Tibial artery (tissue), 4 donors: Measurements from ENCODE around the gene THADA.

Experiments used
- DNase-seq, 2 donors: peaks; one replicate each; pipeline ENCODE4 v3.0.0-alpha.2; 2019
- H3K27ac ChIP-seq, 2 donors: fragments of 200-600 bp; sonication (generic) in 1 of 2; 1 replicate in 1 of 2; 2 replicates in 1 of 2; pipeline ENCODE4 v1.5.1; 2018 to 2019; ENCODE audit warnings: mild to moderate bottlenecking in 1 of 2
- H3K27me3 ChIP-seq, 2 donors: fragments of 200-600 bp; sonication (generic) in 1 of 2; one replicate each; pipeline versions ENCODE4 v1.5.1 to v1.6.0; 2016 to 2019
- H3K36me3 ChIP-seq, 3 donors: fragments of 200-600 bp; sonication (generic) in 2 of 3; one replicate each; pipeline ENCODE4 v1.5.1; 2016 to 2019; ENCODE audit warnings: mild to moderate bottlenecking in 2 of 3
- H3K4me1 ChIP-seq, 4 donors: fragments of 200-600 bp; sonication (generic) in 2 of 4; 1 replicate in 3 of 4; 2 replicates in 1 of 4; pipeline ENCODE4 v1.5.1; 2016 to 2019
- H3K4me3 ChIP-seq, 2 donors: fragments of 200-600 bp; sonication (generic) in 1 of 2; 1 replicate in 1 of 2; 2 replicates in 1 of 2; pipeline ENCODE4 v1.5.1; 2018 to 2019; ENCODE audit warnings: mild to moderate bottlenecking in 2 of 2
- H3K9me3 ChIP-seq, 3 donors: fragments of 200-600 bp; sonication (generic) in 1 of 3; one replicate each; pipeline ENCODE4 v1.5.1; 2016 to 2019
- intact Hi-C: fragments of 100-400 bp; cut with DNase I; formaldehyde crosslinking; loops from one replicate; pipeline ENCODE4 v1.15.0; 2023; ENCODE audit warnings: low total_unique reads
- TF ChIP-seq, protein P1 (sequence below), 2 experiments: fragments of 200-600 bp in 1 of 2; fragments of 450-650 bp in 1 of 2; IDR thresholded peaks; one replicate each; pipeline ENCODE4 v1.5.1; 2017 to 2019; ENCODE audit warnings: antibody characterized with exemption in 2 of 2, mild to moderate bottlenecking in 1 of 2, moderate library complexity in 1 of 2

Gene THADA

DNA sequence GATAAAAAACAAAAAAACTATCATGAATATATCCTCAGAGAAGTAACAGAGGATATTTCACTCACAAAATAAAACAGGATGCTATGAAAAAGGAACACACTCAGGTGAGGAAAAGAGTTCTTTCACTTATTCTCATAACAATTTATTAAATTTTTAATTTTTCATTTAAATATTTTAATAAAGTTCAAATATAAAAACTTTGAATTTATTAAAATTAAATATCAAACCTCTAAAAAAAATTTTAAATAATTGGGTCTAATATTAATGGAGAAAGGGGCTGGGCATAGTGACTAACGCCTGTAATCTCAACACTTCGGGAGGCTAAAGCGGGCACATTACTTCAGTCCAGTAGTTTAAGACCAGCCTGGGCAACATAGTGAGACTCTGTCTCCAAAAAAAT, 10.1 kb downstream of the THADA start:
- DNase-seq: no peak
- Histone ChIP-seq H3K4me1 (no peaks in the 10 kb centered on the region), H3K27me3 (no peaks in the 10 kb centered on the region), H3K36me3 (peaks cover 33 to 78% (median 55%) of the 10 kb centered on the region in 3 donors), H3K4me3 (no peak overlapping the region), H3K9me3 (no peaks in the 10 kb centered on the region), H3K27ac (no peak overlapping the region)
- TF ChIP-seq, protein P1, sequence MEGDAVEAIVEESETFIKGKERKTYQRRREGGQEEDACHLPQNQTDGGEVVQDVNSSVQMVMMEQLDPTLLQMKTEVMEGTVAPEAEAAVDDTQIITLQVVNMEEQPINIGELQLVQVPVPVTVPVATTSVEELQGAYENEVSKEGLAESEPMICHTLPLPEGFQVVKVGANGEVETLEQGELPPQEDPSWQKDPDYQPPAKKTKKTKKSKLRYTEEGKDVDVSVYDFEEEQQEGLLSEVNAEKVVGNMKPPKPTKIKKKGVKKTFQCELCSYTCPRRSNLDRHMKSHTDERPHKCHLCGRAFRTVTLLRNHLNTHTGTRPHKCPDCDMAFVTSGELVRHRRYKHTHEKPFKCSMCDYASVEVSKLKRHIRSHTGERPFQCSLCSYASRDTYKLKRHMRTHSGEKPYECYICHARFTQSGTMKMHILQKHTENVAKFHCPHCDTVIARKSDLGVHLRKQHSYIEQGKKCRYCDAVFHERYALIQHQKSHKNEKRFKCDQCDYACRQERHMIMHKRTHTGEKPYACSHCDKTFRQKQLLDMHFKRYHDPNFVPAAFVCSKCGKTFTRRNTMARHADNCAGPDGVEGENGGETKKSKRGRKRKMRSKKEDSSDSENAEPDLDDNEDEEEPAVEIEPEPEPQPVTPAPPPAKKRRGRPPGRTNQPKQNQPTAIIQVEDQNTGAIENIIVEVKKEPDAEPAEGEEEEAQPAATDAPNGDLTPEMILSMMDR (IDR thresholded peaks at IDR 0.05): no peak
- intact Hi-C loops: no loop called here

DNA sequence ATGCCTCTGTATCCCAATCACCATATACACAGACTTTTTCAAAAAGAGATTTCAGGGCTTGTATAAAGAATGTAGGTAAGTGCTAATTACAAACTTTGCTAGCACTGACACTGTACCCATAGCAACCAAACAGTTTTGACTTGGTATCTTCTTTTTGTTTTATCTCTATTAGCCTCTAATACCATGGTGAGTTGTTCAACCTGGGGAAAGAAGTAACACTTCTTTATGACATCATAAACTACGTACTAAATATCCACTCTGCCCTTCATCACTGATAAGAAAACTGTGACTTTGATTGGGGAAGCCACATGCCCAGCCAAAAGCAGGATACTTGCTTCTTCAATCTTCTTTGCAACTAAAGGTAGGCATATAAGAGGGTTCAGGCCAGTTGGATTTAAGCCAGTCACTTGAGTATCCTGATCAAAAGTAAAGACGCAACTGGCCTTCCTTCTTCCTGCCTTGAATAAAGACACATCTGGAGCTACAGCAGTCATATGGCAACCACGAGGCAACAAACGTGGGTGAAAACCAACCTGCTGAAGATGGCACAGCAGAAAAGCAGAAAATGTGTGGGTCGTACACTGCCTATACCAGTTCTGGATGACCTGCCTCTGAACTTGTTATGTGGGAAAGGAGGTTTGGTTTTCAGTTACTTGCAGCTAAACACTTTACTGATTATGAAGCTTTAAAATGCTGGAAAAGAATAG, 16.4 kb downstream of the THADA start:
- no peak overlapping the region for H3K27ac ChIP-seq

DNA sequence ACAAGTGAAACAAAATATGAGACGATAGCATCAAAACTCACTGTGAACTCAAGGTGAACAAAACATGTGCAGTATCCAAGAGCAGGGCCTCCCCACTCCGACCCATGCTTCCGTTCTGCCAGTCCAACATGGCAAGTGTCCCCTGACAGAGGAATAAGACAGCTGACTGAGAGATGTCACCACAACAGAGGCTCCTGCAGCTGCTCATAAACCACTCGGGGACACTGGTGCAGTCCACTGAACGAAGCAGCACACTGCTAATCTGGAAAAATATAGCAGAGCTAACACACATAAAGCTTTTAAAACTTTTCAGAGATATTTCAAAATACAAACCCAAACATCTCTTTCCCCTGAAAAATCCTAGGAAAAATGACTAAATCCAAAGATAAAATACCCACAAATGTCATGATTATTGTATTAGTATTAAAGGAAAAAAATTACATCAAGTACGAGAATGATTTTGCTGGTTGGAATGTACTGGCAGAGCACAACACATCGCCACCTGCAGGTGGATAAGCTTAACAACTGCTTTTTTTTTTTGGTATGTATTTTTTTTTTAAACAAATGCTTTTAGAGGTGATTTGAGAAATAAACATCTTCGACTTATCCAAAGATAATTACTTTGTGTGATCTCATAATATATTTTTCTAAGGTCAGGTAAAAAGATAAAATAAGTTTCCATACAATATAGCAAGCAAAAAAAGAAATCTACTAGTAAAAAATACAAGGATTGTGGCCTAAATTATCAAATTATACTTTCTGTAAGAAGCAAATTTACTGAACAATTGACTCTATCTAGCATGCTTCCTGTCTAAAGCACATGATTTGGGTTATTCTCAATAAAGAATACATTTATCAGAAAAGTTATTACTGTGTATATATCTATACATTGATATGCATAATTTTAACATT, 18.6 kb downstream of the THADA start:
- Histone ChIP-seq H3K4me3 (no peak overlapping the region), H3K9me3 (no peaks in the 10 kb centered on the region)

More for the DNA sequence above, 16.4 kb downstream of the THADA start:
- Histone ChIP-seq H3K9me3 (no peaks in the 10 kb centered on the region), H3K4me1 (peaks cover 0 to 6% (median 3%) of the 10 kb centered on the region in 4 donors), H3K27me3 (no peaks in the 10 kb centered on the region), H3K36me3 (peaks cover 13 to 82% (median 44%) of the 10 kb centered on the region in 3 donors), H3K4me3 (no peak overlapping the region)
- intact Hi-C loops: loop anchor here (10.0 kb wide), 1 partner anchor 755 kb away; no protein-coding TSS in a partner anchor
- no peak for DNase-seq
- TF ChIP-seq, protein P1 (IDR thresholded peaks at IDR 0.05): no peak

DNA sequence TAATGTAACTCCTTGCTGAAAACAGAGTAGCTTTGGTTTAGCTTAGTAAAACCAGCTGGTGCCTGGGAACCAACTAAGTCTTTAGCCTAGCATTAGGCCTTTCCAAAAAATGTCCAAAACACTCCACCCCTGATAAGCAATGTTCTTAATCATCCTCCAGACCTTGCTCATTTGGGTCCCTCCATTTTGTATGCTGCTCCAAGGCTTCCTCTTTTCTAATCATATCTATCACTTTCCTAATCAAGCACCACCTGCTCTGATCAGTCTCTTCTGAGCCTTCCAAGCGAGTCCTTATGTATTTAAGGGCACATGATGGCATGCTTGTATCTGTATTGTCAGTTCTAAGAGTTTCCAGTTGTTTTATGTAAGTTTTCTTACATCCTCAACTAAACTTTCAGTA, 23.6 kb downstream of the THADA start:
- Histone ChIP-seq H3K4me1 (peaks cover 0 to 6% (median 3%) of the 10 kb centered on the region in 4 donors), H3K36me3 (peaks cover 45 to 76% (median 71%) of the 10 kb centered on the region in 3 donors), H3K27ac (no peak overlapping the region), H3K27me3 (no peaks in the 10 kb centered on the region), H3K9me3 (no peaks in the 10 kb centered on the region), H3K4me3 (no peak overlapping the region)
- no peak for DNase-seq
- intact Hi-C loops: loop anchor here (10.0 kb wide), 1 partner anchor 747 kb away; no protein-coding TSS in a partner anchor
- TF ChIP-seq, protein P1 (IDR thresholded peaks at IDR 0.05): no peak

More for the DNA sequence above, 18.6 kb downstream of the THADA start:
- no peaks in the 10 kb centered on the region for H3K27me3 ChIP-seq
- intact Hi-C loops: loop anchor here (10.0 kb wide), 1 partner anchor 752 kb away; no protein-coding TSS in a partner anchor
- TF ChIP-seq, protein P1 (IDR thresholded peaks at IDR 0.05): peak; percentile 56 to 77
- DNase-seq: no peak
- peak overlapping the region; percentile 8 to 42 for H3K27ac ChIP-seq
- H3K4me1 ChIP-seq: peaks cover 0 to 6% (median 3%) of the 10 kb centered on the region in 4 donors
- peaks cover 20 to 71% (median 55%) of the 10 kb centered on the region in 3 donors for H3K36me3 ChIP-seq

DNA sequence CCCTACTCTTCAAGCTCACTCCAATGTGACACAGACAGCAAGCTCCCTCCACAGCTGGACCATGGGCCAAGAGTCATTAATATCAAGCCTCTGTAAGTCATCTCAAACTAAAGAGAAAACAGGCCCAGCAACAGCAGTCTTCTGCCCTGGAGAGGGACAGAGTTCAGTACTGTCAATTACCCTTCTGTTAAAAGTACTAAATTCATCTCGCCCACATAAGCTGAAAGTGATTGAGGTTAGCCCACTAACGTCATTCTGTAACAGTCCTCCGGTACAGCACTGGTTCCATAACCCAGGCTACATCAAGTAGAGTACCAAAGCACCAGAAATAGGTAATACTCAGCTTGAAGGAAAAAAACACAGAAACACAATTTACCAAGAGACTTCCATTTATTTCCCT, 25.9 kb downstream of the THADA start:
- no peak overlapping the region for H3K27ac ChIP-seq
- intact Hi-C loops: loop anchor here (10.0 kb wide), 1 partner anchor 745 kb away; no protein-coding TSS in a partner anchor
- H3K36me3 ChIP-seq: peaks cover 52 to 74% (median 62%) of the 10 kb centered on the region in 3 donors

More for the DNA sequence above, 25.9 kb downstream of the THADA start:
- Histone ChIP-seq H3K9me3 (no peaks in the 10 kb centered on the region), H3K27me3 (no peaks in the 10 kb centered on the region), H3K4me1 (no peaks in the 10 kb centered on the region), H3K4me3 (no peak overlapping the region)
- TF ChIP-seq, protein P1 (IDR thresholded peaks at IDR 0.05): no peak
- no peak for DNase-seq
